Prostate gland (tissue), 2 donors: Measurements from ENCODE around the gene ZNF397.

Experiments used
- POLR2A ChIP-seq: fragments of 450-650 bp; IDR thresholded peaks from one replicate; pipeline ENCODE4 v1.6.1; 2016; ENCODE audit warnings: antibody characterized with exemption, mild to moderate bottlenecking
- POLR2AphosphoS5 ChIP-seq: sonication (generic); formaldehyde crosslinking; IDR thresholded peaks from one replicate; pipeline ENCODE4 v1.6.1; 2017; ENCODE audit warnings: antibody characterized with exemption
- TF ChIP-seq, protein P1 (sequence below), 4 experiments: fragments of 200-600 bp in 2 of 4; fragments of 450-650 bp in 2 of 4; sonication (generic) in 2 of 4; IDR thresholded peaks; 1 replicate in 3 of 4; 2 replicates in 1 of 4; pipeline ENCODE4 v1.5.1; 2016 to 2019; ENCODE audit warnings: antibody characterized with exemption in 4 of 4, mild to moderate bottlenecking in 2 of 4, moderate library complexity in 2 of 4

GRCh38 chr18:35303610-35304009 is 62.8 kb downstream of the ZNF397 start:
- TF ChIP-seq, protein P1, sequence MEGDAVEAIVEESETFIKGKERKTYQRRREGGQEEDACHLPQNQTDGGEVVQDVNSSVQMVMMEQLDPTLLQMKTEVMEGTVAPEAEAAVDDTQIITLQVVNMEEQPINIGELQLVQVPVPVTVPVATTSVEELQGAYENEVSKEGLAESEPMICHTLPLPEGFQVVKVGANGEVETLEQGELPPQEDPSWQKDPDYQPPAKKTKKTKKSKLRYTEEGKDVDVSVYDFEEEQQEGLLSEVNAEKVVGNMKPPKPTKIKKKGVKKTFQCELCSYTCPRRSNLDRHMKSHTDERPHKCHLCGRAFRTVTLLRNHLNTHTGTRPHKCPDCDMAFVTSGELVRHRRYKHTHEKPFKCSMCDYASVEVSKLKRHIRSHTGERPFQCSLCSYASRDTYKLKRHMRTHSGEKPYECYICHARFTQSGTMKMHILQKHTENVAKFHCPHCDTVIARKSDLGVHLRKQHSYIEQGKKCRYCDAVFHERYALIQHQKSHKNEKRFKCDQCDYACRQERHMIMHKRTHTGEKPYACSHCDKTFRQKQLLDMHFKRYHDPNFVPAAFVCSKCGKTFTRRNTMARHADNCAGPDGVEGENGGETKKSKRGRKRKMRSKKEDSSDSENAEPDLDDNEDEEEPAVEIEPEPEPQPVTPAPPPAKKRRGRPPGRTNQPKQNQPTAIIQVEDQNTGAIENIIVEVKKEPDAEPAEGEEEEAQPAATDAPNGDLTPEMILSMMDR (IDR thresholded peaks at IDR 0.05) = no peak
- TF ChIP-seq POLR2AphosphoS5 (no peak), POLR2A (no peak)
